Loucy (cell line): Measurements from ENCODE around the gene PRKCQ.

ENCODE experiments used
- EZH2phosphoT487 ChIP-seq: fragments of 200-600 bp; IDR thresholded peaks from 2 replicates; pipeline ENCODE4 v1.6.1; 2018; ENCODE audit warnings: antibody characterized with exemption, mild to moderate bottlenecking, moderate library complexity, borderline replicate concordance
- TF ChIP-seq, protein P1 (sequence below): fragments of 200-600 bp; sonication (generic); conservative IDR thresholded peaks from 2 replicates; pipeline ENCODE4 v1.5.1; 2014; ENCODE audit warnings: mild to moderate bottlenecking, antibody characterized with exemption, low read length

DNA sequence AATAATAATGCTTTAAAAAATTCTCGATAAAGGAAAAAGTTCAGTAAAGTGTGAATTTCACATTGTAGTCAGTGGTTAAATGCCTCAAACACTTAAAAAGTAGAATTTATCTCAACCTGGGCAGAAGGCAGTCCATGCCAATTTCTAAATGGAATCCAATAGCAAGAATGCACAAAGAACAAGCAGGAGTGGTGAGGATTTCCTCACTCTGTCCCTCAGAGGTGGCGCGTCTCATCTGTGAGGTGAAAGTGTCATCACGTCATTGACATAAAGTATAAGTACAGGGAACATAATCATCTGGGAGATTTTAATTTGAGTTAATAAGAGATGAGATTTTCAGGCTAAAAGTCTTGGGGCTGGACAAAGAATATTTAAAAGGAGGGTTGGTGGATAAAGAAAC, 10.0 kb upstream of the PRKCQ start:
- TF ChIP-seq, protein P1, sequence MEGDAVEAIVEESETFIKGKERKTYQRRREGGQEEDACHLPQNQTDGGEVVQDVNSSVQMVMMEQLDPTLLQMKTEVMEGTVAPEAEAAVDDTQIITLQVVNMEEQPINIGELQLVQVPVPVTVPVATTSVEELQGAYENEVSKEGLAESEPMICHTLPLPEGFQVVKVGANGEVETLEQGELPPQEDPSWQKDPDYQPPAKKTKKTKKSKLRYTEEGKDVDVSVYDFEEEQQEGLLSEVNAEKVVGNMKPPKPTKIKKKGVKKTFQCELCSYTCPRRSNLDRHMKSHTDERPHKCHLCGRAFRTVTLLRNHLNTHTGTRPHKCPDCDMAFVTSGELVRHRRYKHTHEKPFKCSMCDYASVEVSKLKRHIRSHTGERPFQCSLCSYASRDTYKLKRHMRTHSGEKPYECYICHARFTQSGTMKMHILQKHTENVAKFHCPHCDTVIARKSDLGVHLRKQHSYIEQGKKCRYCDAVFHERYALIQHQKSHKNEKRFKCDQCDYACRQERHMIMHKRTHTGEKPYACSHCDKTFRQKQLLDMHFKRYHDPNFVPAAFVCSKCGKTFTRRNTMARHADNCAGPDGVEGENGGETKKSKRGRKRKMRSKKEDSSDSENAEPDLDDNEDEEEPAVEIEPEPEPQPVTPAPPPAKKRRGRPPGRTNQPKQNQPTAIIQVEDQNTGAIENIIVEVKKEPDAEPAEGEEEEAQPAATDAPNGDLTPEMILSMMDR = no peak
- no peak for TF ChIP-seq EZH2phosphoT487
